GM06990 (cell line): Measurements from ENCODE around the gene MEGF11.

ENCODE experiments used
- DNase-seq: peaks from one replicate; pipeline ENCODE4 v3.0.0-alpha.2; 2011; ENCODE audit not compliant: insufficient read length; ENCODE audit errors: extremely low read depth
- H3K27me3 ChIP-seq: replicated peaks from 2 replicates; pipeline ENCODE4 v1.6.0; 2011; ENCODE audit warnings: low read length; ENCODE audit not compliant: control insufficient read depth, insufficient read depth
- H3K36me3 ChIP-seq: 2 replicates; pipeline ENCODE4 v1.5.1; 2011; ENCODE audit warnings: low read length; ENCODE audit not compliant: control insufficient read depth, insufficient read depth
- H3K4me3 ChIP-seq: replicated peaks from 2 replicates; pipeline ENCODE4 v1.5.1; 2011; ENCODE audit warnings: low read depth, mild to moderate bottlenecking, control low read depth, low read length
- CTCF ChIP-seq: IDR thresholded peaks from 2 replicates; pipeline ENCODE4 v1.5.1; 2011; ENCODE audit warnings: low read length, control low read depth, mild to moderate bottlenecking, inconsistent platforms; ENCODE audit not compliant: insufficient read depth, poor library complexity, severe bottlenecking

Gene MEGF11

GRCh38 chr15:66047321-66048024 is 206.1 kb downstream of the MEGF11 start:
- TF ChIP-seq CTCF: no peak
- DNase-seq: no peak
- H3K27me3 ChIP-seq: no peaks in the 10 kb centered on the region; the same call in none of the 2 replicates
- H3K36me3 ChIP-seq: no peaks in the 10 kb centered on the region
- no peak overlapping the region for H3K4me3 ChIP-seq

GRCh38 chr15:66046751-66047150 is 206.8 kb downstream of the MEGF11 start:
- peak; percentile 43 for TF ChIP-seq CTCF
- no peak for DNase-seq
- no peaks in the 10 kb centered on the region for H3K36me3 ChIP-seq
- no peak overlapping the region for H3K4me3 ChIP-seq
- no peaks in the 10 kb centered on the region; the same call in none of the 2 replicates for H3K27me3 ChIP-seq

- TF ChIP-seq CTCF: no peak
- H3K4me3 ChIP-seq: no peak overlapping the region
- no peaks in the 10 kb centered on the region; the same call in none of the 2 replicates for H3K27me3 ChIP-seq
- no peaks in the 10 kb centered on the region for H3K36me3 ChIP-seq
- DNase-seq: no peak
These were observed 207.2 kb downstream of the MEGF11 start for GRCh38 chr15:66046326-66046725.

GRCh38 chr15:66045542-66045941 is 208.0 kb downstream of the MEGF11 start:
- no peaks in the 10 kb centered on the region for H3K36me3 ChIP-seq
- H3K27me3 ChIP-seq: no peaks in the 10 kb centered on the region; the same call in none of the 2 replicates
- no peak overlapping the region for H3K4me3 ChIP-seq
- DNase-seq: no peak
- no peak for TF ChIP-seq CTCF

- H3K27me3 ChIP-seq: no peaks in the 10 kb centered on the region; the same call in none of the 2 replicates
- no peak overlapping the region for H3K4me3 ChIP-seq
- no peak for DNase-seq
- no peak for TF ChIP-seq CTCF
- no peaks in the 10 kb centered on the region for H3K36me3 ChIP-seq
These were observed 208.7 kb downstream of the MEGF11 start for GRCh38 chr15:66044837-66045236.
